GM19099 (cell line): ENCODE data around the gene TRABD2B.

Experiments
- POLR2A ChIP-seq: IDR thresholded peaks from 3 replicates; pipeline ENCODE4 v1.6.1; 2011; ENCODE audit warnings: low read depth; ENCODE audit not compliant: insufficient read length; ENCODE audit errors: extremely low read depth

The TRABD2B gene

GRCh38 chr1:47971385-47972160 lies 25.6 kb downstream of the TRABD2B start:
- no peak for TF ChIP-seq POLR2A

DNA sequence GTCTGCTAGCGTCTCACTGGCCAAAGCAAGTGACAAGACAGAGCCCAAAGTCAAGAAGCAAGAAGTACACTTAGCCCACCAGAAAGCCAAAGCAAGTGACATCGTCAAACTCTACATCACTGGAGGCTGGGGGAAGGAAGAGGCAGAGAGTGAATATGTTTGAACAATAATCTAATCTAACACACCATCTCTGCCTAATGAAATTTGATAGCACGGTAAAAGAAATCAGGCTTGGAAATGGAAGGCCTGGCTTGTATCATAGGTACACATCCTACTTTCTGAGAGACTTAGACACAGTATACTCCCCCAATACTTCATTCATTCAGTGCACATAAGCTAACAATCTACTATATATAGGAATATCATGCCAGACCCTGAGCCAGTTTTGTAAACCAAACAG lies 26.3 kb downstream of the TRABD2B start:
- no peak for TF ChIP-seq POLR2A

DNA sequence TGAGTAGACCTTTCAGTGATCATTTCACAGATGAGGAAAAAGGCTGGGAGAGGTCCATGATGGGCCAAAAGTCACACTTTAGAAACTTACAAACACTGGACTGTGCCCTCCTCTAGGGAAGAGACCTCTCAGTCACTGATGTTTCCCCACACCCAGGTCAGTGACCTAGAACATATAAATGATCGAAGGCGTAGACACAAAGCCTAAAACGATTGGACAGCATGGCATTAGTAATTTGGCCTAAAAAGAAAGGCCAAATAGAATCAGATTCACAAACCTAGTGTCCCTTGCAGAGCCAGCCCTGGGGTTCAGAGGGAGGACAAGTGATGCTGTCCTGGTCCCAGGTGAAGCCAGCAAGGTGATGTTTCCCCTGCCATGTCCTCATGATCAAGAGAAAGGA lies 27.7 kb downstream of the TRABD2B start:
- TF ChIP-seq POLR2A: no peak

DNA sequence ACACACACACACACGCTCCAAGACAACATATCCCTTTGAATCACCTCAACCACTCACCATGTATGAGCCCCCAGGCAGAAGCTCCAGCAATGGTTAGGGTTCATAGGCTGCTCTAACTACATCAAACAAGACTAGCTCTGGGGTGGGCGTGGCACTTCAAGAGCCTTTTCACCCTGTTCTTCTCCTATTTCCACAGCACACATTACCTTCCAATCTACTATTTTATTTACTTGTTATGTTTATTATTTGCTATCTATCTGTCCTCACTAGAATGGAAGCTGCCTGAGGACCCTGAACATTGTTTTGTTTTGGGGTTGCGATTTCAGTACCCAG lies 28.7 kb downstream of the TRABD2B start:
- TF ChIP-seq POLR2A: no peak

- TF ChIP-seq POLR2A: no peak
Observed at GRCh38 chr1:47967864-47968555, 29.2 kb downstream of the TRABD2B start.

DNA sequence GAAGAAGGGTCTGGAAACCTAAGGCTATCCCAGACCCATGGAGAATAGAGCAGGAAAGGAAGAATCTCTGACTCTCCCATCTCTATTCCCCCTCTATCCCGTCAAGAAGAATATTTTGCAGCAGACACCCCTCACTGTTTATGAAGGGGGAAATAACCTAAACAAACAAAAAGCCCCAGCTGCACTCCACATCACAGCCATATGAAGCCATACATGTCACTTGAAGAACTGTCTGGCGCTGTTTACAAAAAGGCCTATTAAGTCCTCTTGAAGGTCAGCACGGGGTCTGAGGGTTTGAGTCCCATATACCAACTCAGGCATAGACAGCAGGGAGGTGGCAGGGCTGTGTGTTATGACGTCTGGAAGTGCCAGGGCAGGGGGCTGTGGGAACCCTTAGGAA lies 31.4 kb downstream of the TRABD2B start:
- no peak for TF ChIP-seq POLR2A

GRCh38 chr1:47964636-47965035 lies 32.5 kb downstream of the TRABD2B start:
- no peak for TF ChIP-seq POLR2A

DNA sequence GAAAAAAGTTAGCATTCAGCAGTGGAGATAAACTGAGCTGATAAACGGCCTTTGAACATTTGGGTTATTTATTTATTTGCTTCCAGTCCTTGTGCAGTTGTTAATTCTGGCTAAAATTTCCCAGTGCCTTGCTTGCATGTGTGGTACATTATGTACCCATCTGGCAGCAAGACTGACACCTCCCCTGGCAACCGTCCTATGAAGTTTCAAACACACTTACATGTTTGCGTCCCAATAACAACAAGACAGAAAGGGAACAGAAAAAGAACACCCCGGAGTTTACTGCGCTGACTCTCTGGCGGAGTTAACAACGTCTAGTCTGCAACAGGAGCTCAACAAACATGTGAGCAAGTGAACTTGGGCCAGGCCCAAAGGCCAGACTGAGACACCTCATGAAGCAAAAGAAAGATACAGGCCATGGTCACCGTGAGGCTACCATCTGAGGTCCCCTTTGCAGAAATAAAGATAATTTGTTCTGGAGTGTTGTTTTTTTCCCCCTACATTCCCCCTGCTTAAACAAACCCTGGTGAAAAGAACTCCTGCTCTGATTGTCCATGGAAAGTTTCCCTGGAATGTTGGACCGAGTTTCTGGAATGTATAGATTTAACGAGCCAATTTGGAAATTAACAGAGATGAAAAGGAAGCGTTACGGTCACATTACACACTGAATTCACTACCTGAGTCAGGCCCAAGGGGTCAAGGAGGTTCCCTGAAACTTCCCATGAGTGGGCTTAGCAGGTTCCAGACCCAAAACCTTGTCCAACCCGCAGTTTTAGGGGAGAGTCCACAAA lies 33.4 kb downstream of the TRABD2B start:
- no peak for TF ChIP-seq POLR2A

GRCh38 chr1:47962750-47963492 lies 34.3 kb downstream of the TRABD2B start:
- TF ChIP-seq POLR2A: no peak

GRCh38 chr1:47953661-47954060 lies 43.5 kb downstream of the TRABD2B start:
- no peak for TF ChIP-seq POLR2A

GRCh38 chr1:47951545-47952235 lies 45.5 kb downstream of the TRABD2B start:
- no peak for TF ChIP-seq POLR2A

GRCh38 chr1:47951026-47951425 lies 46.2 kb downstream of the TRABD2B start:
- TF ChIP-seq POLR2A: no peak

DNA sequence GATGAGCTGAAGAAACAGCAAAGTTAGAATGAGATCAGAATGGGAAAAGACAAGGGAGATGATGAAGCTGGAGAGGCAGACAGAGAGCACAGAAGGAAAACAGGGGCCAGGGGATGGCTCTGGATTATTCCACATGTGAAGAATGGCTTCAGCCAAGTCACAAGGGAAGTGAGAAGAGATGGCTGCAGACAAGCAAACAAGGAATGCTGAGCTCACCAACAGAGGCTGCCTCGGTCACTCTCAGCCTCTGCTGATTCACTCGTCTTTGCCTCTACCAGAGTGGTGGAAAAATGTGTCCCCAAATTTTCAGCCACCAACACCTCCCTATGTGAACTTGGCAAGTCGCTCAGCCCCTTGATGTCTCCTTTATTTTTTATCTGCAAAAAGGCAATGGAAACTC lies 46.7 kb downstream of the TRABD2B start:
- no peak for TF ChIP-seq POLR2A

GRCh38 chr1:47948126-47948525 lies 49.1 kb downstream of the TRABD2B start:
- no peak for TF ChIP-seq POLR2A

GRCh38 chr1:47947531-47947930 lies 49.7 kb downstream of the TRABD2B start:
- TF ChIP-seq POLR2A: no peak

- TF ChIP-seq POLR2A: no peak
Observed at GRCh38 chr1:47944561-47944960, 52.6 kb downstream of the TRABD2B start.
